Adipose tissue (tissue), 3 donors: ENCODE results near the gene C2orf66. TPM values are rescaled to one million over a fixed set of nuclear protein-coding genes. Genes with fewer than 3 reads are reported as not detected.

Experiments
- H3K27ac ChIP-seq: one replicate; pipeline ENCODE4 v1.5.1; 2013; ENCODE audit warnings: low read depth, low read length
- WGBS, 3 donors: extraction: QIAGEN DNeasy Blood & Tissue Kit; methylation state at CpG; one replicate each; pipeline ENCODE4 v1.1.7; 2013; 5-methylcytosine and 5-hydroxymethylcytosine counted together
- polyA plus RNA-seq, 3 donors: library from polyadenylated mRNA; stranded (reverse); fragments of 200-250 nt; gene quantifications; one replicate each; pipeline ENCODE4 v1.2.3, GENCODE V29; 2013
- donor health status: healthy with polysubstance abuse.
- donor health status: Bipolar disorder and iron deficiency.
- donor health status: healthy.

C2orf66 gene
- polyA plus RNA-seq, result under 1 TPM in 2 of 3 donors, not detected in 1; 0.06 to 0.82 TPM

GRCh38 chr2:196809260-196809659, at the start of gene C2orf66:
C2orf66 (minus strand) TSS chr2:196809355; CDS start chr2:196809336, 19 bp downstream.
- WGBS, 3 donors, result 60 to 91% (median 72%) methylated on average over 1 of the region's 1 CpG

GRCh38 chr2:196854629-196855028, 45.5 kb upstream of the C2orf66 start:
- no peak overlapping the region for H3K27ac ChIP-seq
- WGBS, 3 donors, result 90 to 95% (median 91%) methylated on average over 1 of the region's 1 CpG

More at GRCh38 chr2:196809260-196809659, at the start of gene C2orf66:
- no peak within 1 kb of the TSS for H3K27ac ChIP-seq

- WGBS, 3 donors, result 61 to 67% (median 66%) methylated on average over 4 of the region's 4 CpGs
- no peak overlapping the region for H3K27ac ChIP-seq
These were observed 44.3 kb upstream of the C2orf66 start for GRCh38 chr2:196853301-196854087.

DNA sequence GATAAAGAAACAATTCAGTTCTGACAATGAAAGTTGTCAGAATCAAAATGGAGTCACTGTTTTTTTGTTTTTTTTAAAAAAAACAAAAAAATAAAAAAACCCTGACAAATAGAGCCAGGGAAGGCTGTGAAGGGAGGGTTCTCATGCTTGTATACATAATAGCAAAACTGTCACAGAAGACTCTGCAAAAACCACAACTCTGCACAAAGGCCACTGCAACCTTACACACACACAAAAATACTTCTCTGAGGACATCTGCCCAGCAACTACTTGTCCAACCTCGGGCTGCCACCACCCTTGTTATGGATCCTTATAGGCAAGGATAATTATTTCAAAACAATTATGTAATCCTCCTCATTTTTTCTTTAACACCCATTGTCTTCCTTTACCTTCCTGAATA, 41.9 kb upstream of the C2orf66 start:
- H3K27ac ChIP-seq, result no peak overlapping the region
- 62 to 80% (median 63%) methylated on average over 1 of the region's 1 CpG for WGBS, 3 donors

DNA sequence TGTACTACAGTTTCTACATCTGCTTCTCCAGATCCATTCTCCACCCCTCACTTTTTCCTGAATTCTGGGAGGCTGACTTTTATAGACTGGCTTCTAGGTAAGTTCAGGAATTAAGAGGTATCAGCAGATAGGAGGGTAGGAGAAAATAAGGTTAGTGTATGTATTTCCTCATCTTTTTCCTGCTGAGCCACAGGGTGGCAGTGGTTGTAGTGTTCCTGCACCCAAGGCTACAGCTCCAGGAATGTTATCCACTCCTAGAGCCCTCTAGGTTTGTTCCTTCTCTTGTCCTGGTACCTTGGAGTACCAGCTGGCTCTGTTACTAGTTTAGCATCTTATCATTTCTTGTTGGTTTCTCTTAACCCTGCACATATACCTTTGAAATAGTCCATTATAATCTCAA, 40.7 kb upstream of the C2orf66 start:
- no peak overlapping the region for H3K27ac ChIP-seq

DNA sequence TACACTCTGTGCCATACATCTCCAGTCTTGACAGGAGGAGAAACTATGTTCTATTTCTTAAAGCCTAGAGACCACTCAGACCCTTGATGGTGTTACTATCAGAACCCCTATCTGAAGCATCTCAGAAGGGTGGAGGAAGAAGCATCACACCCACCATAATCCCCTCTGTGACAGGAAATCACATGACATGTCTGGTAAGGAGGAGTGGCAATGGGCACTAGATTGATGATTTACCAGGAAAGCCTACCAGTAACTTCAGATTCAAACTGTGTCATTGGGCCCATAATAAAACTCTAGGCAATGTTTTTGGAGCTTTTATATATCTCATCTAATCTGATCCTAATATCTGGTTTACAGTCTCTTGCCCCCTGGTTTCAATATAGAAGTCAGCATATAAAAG, 37.1 kb upstream of the C2orf66 start:
- H3K27ac ChIP-seq, result no peak overlapping the region

DNA sequence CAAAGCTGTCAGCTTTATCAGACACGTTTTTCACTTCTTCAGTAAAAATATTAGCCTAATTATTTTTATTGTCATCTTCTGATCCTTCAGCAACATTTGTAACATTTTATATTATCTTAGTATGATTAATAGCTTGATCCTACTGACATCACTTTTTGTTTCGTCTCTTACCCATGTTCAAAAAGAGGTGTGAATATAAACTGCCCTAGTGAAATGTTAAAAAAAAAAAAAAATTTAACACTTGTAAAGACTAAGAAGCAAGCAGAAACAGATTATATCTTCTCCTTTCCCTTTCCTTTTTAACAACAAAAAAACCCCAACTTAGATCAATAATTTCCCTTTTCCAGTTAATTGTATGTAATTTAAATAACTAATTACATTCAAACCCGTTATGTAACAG, 36.2 kb upstream of the C2orf66 start:
- H3K27ac ChIP-seq, result no peak overlapping the region
- 83 to 95% (median 88%) methylated on average over 3 of the region's 3 CpGs for WGBS, 3 donors

DNA sequence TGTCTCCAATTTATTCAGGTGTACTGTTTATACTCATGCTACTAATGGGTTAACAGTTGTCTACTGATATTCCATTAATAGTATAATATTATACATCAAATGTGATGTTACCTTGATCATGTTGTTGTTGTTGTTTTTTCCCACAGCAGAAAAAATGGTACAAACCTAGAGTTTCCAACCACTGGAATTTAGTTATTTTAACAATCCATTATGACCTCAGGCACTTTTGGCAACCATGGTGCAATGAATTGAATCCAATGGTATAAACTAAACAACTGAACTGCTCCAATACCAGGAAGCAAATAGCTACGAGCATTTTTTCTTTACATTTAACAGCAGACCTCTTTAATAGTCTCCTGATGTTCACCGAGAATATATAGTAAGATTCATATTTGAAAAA, 31.0 kb upstream of the C2orf66 start:
- H3K27ac ChIP-seq, result no peak overlapping the region
- WGBS, 3 donors, result 90 to 94% (median 90%) methylated on average over 2 of the region's 2 CpGs

DNA sequence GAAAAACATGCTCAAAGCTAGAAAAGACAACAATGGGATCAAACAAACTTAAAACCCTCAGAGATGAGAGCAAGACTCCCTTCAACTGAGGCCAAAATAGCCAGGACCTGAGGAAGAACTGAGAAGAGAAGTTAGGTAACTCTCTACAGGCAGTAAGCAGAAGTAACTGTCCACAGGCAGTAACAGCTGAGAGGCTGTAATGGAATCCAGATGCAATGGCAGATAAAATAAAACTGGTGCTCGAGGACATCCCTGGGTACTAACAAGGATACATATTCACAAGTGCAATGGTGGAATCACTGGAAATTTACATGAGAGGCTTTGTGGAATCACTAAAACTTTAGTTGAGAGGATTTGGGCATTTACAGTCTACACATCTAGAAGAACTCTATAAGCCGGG, 30.4 kb upstream of the C2orf66 start:
- no peak overlapping the region for H3K27ac ChIP-seq
- 81 to 98% (median 92%) methylated on average over 2 of the region's 2 CpGs for WGBS, 3 donors

GRCh38 chr2:196836440-196836839, 27.3 kb upstream of the C2orf66 start:
- H3K27ac ChIP-seq, result no peak overlapping the region

DNA sequence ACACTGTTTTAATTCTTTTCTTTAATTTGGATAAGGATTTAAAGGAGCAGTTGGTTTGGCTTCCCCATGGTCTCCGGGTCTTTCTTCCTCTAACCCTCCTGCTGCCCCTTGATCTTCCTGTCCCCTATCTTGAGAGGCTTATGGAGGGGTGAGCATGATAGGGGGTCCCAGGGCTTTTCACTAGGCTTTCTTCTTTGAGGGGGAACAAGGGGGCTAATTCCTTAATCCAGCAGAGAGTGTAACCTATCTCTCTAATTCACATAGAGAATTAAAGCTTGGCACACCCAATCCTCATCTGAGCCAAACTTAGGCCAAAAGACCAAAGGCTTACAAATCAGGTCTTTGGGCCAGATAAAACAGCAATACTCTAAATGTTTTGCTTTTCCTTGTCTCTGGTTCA, 21.5 kb upstream of the C2orf66 start:
- H3K27ac ChIP-seq, result no peak overlapping the region
- WGBS, 3 donors, result 85 to 95% (median 94%) methylated on average over 1 of the region's 1 CpG

GRCh38 chr2:196827356-196827755, 18.2 kb upstream of the C2orf66 start:
- no peak overlapping the region for H3K27ac ChIP-seq
- WGBS, 3 donors, result 69 to 76% (median 71%) methylated on average over 2 of the region's 2 CpGs

GRCh38 chr2:196823750-196824522, 14.8 kb upstream of the C2orf66 start:
- H3K27ac ChIP-seq, result no peak overlapping the region

GRCh38 chr2:196821195-196821594, 12.0 kb upstream of the C2orf66 start:
- WGBS, 3 donors, result 71 to 93% (median 72%) methylated on average over 1 of the region's 1 CpG
- H3K27ac ChIP-seq, result no peak overlapping the region

DNA sequence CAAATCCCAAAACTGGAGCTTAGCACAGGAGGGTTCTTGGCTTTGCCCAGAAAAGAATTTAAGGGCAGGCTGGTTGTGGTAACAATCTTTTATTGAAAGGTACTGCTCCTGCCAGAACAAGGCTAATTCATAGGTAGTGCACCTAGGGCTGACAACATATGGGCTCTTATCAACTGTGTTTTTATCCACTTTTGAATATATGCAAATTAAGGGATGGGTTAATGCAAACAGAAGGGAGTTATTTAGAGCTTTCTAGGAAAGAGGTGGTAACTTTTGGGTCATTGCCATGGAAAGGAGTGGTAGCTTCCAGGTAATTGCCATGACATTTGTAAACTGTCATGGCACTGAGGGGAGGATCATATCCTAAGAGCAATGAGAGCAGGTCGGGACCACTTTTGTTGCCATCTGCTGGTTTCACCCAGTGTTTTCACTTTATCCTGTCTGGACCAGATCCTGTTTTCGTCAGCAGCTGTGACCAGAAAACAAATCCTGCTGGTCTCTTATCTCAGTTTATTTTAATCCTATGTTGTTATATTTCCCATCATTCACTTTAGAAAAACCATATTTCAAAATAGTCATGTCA, 981 bp downstream of the C2orf66 start:
- no peak overlapping the region for H3K27ac ChIP-seq
- 33 to 58% (median 47%) methylated on average over 2 of the region's 2 CpGs for WGBS, 3 donors

- no peak overlapping the region for H3K27ac ChIP-seq
- WGBS, 3 donors, result 33 to 55% (median 41%) methylated on average over 1 of the region's 1 CpG
These were observed 4.8 kb downstream of the C2orf66 start for GRCh38 chr2:196804381-196804780.

DNA sequence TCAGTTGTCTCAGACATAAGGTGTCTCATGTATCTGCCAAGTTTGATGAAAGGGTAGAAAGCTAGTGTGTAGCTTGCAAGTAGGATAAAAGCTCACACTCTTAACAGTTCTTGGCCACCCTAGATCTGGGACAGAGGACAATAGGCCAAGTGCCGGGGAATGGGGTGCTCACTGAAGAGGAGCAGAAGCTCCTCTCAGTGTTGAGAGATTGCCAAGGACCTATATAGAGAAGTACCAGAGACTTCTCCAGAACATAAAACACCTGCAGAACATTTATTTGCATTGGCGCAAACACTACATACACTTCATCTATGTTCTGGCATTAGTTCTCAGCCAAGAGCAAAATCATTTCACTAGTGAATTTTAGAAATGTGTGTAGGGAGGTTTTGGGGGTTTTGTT, 6.8 kb downstream of the C2orf66 start:
- WGBS, 3 donors, result 72 to 90% (median 75%) methylated on average over 2 of the region's 2 CpGs
- H3K27ac ChIP-seq, result no peak overlapping the region

DNA sequence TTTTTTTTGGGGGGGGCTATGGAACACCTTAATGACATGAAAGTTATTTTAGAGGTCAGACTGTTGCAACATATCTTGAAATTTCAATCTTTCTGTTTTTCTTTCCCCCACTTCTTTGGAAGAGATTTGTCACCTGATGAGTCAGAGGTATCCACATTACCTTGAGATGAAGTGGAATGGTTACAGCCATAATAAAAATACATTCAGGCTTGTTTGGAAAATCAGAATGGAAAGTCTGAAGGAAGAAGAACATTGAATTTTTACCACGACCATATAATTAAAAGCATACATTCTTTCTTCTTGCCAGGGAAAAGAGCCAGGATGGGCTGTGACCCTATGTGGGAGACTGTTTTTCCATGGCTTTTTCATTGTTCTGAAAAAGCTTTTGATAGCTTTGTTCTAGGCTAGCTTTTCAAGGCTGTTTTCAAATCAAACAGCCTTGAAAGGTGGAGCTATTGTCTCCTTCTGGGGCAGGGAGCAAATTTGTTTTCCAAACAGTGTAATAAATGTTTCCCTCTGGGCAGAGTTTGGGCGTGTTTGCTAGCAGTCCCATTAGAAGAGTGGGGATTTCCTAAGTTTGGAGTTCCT, 7.4 kb downstream of the C2orf66 start:
- WGBS, 3 donors, result 17 to 38% (median 24%) methylated on average over 2 of the region's 2 CpGs
- no peak overlapping the region for H3K27ac ChIP-seq

DNA sequence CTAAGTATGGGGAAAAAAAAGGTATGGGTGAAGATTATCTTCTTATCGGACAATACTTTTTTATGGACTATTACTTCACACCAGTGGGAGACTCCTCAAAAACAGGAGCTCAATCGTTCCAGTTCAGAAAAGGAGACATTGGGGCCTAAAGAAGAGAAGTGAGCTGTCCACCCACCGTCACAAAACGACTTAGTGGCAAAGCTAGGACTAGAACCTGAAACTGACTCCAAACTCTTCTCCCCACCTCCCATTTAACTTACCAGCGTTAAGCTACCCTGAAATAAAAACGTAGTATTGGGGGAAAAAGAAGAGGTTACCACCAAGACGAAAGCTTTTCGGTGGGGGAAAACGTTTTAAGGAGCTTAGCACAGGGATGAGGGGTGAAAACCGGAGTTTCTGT, 10.2 kb downstream of the C2orf66 start:
- WGBS, 3 donors, result 5 to 7% (median 6%) methylated on average over 10 of the region's 10 CpGs

More for the DNA sequence above, 10.2 kb downstream of the C2orf66 start:
- H3K27ac ChIP-seq, result no peak overlapping the region
